GM18870 (cell line): ENCODE data around the gene CIC.

Experiments
- ATAC-seq: cut with Tn5 transposase; IDR thresholded peaks from one replicate; pipeline ENCODE4 v1.9.1; 2021; ENCODE audit warnings: moderate library complexity; ENCODE audit not compliant: unreplicated experiment

CIC gene

DNA sequence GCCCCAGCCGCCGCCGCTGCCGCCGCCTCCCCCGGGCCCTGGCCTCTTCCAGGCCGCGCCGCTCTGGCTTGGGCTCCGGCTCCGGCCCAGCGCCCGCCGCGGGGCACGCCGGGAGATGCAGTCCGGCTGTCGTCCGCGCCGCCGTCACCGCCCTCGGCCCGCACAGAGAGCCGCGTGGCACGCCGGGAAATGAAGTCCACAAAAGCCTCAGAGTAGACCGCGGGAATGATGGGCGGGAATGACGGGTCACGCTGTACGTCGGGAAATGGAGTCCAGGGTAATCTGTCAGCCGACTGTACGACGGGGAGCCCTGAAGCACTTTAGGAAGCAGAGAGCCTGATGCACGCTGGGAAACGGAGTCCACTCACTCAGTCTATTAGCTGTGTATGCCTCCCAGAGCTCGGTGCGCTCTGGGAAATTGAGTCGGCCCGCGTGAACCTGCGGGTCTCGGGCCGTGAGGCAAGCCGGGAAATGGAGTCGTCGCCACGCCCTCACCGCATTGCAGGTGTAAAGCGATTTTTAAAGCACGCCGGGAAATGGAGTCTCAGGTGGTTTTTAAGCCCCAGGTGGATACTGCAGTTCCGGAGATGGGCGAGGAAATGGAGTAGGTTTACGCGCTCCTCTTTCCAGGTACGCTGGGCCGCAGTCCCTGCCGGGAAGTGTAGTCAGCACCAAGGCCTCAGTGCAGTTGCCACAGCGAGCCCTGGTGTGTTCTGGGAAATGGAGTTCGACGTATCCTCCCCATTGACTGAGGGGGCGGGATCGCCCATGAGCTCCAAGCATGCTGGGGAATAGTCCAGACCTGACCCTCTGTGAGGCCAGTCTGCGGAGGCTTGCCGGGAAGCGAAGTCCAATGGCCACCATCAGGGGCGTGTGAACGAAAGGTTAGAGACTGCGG lies 26.3 kb upstream of the CIC start, which contains the start of gene GSK3A:
Gene GSK3A, minus strand, starts transcription at position 91 of the 898 bp plus-strand sequence. CDS start 137 bp downstream, outside the sequence.
- ATAC-seq: peak; percentile 62

- ATAC-seq: no peak
These were observed 24.5 kb upstream of the CIC start for GRCh38 chr19:42244347-42245220.

DNA sequence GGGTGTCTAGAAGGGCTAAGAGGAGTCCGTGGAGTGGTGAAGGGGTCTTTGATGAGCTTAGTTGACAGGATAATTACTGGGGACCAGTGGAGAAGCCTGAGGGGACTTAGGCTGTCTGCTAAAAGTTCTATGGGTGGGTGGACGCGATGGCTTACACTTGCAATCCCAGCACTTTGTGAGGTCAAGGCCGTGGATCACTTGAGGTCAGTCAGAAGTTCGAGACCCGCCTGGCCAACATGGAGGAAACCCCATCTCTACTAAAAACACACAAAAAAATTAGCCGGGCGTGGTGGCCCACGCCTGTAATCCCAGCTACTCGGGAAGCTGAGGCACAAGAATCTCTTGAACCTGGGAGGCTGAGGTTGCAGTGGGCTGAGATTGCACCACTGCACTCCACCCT lies 23.8 kb upstream of the CIC start:
- no peak for ATAC-seq

GRCh38 chr19:42246143-42246921 lies 22.7 kb upstream of the CIC start:
- no peak for ATAC-seq

DNA sequence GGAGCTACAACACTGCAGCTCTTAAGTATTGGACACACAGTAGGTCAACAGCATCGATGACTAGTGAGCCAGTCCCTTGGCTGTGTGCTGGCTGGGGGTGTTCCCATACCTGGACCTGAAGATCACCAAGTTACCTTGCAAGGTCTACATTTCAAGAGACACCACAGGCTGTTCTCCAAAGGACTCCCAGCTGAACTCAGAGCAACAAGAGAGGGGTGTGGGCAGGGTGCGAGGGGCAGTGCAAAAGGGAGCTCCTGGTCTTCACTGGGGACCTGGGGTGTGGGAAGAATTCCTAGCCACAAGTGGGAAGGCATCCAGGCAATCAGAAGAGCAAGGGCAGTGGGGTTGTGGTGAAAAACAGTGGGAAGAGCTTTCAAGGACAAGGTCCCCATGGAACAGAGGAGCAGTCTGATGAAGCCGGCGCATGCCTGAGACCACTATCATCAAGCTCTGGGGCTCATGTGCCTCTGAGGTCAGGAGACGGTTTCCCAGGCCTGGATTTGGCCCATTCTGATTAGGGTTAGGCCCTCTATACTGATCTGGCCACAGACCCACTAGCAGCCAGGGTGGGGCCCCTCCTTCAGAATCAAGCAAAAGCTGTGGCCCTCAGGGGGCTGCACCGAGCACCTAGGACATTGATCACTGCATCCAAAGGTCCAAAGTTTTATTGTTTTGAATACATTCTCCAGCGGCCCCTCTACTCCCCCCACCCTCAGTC lies 22.0 kb upstream of the CIC start:
- no peak for ATAC-seq

- no peak for ATAC-seq
These were observed 21.3 kb upstream of the CIC start for GRCh38 chr19:42247640-42248199.

DNA sequence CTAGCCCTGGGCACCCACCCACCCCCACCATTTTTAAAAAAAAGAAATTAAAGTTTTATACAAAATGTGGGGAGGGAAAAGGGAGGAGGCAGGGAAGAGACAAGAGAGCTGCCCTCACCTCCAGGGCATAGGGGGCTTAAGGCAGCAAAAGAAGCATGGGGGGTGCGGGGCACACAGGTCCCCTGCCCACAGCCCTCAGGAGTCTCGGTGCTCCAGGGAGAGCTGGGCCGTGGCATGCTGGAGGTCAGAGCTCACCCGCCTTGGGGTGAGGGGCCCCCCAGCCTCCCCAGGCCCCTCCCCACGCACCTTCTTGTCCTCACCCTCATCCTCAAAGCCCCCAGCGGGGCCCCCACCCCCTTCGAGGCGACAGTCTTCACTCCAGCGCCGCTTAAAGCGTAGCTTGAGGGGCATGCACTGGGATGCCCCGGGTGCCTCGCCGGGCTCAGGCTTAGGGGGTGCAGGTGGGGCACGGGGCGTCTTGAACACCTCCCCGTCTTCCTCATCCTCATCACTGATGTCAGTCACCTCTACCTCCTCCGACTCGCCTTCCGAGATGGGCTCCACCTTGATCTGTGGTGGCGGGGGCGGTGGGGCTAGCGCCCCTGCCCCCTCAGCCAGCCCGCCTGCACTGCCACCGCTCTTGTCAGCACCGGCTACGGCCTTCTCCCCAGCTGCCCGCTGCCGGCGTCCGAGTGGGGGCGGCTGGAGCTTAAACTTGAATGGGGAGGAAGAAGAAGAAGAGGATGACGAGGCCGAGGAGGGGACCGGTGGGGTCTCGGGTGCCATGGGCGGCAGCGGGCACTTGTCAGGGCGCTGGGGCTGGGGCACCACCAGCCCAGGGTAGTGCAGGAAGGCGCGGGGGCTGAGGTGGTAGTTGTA lies 20.5 kb upstream of the CIC start:
- ATAC-seq: no peak

- ATAC-seq: no peak
These were observed 19.8 kb upstream of the CIC start for GRCh38 chr19:42249149-42249750.

DNA sequence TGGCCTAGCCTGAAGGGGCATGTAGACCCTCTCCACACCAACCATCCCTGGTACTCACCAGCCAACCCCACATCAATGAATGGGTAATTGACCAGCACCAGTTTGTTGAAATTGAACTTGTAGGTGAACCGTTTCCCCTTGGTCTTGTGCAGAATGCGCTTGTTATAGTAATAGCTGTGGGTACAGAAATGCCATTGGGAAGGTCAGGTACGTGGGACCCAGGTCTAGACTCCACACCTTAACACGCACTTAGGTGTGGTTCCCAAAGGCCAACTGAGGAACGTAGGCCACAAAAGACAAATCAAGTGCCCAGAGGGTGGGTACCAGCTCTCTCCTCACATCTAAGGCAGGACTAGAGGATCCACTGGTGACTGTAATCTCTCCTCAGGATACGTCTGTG lies 19.3 kb upstream of the CIC start:
- ATAC-seq: no peak

GRCh38 chr19:42250183-42250665 lies 18.8 kb upstream of the CIC start:
- no peak for ATAC-seq

DNA sequence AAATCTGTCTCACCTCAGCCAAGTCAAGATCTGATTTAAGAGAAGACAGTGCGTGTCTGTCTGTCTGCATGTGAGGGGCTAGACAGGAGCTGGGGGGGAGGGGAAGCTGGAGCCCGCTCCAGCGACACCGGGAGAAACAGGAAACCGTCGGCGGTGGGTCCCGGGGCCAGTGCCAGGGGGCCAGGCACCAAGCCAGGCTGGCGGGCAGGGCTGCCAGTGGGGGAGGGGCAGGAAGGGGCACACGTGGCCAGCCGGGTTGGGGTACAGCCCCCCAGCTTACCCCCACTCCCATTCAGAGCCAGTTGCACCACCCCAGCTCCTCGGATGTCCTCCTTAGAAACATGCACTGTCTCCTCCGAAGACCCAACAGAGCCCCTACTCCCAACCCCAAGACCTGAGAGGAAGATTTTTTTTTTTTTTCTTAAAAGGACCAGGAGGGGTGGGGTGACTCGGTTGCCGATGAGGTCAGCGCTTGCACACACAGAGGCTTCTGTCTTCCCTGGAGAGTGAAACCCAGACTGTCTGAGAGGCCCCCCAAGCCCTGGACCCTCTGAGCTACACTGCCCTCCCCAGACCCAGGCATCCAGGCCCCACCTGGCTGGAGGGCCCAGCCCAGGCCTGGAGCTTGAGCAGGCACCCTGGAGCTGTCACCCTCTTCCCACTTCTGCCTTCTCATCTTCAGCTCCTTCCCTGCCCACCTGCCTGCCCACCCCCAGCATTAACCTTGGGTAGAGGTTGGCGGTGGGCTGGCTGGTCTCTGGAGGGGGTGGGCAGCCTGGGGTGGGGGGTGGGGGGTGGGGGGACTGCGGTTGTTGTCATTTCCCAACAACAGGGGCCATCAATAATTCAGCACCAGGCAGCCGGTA lies 18.2 kb upstream of the CIC start:
- ATAC-seq: no peak

- no peak for ATAC-seq
These were observed 17.3 kb upstream of the CIC start for GRCh38 chr19:42251572-42252358.

DNA sequence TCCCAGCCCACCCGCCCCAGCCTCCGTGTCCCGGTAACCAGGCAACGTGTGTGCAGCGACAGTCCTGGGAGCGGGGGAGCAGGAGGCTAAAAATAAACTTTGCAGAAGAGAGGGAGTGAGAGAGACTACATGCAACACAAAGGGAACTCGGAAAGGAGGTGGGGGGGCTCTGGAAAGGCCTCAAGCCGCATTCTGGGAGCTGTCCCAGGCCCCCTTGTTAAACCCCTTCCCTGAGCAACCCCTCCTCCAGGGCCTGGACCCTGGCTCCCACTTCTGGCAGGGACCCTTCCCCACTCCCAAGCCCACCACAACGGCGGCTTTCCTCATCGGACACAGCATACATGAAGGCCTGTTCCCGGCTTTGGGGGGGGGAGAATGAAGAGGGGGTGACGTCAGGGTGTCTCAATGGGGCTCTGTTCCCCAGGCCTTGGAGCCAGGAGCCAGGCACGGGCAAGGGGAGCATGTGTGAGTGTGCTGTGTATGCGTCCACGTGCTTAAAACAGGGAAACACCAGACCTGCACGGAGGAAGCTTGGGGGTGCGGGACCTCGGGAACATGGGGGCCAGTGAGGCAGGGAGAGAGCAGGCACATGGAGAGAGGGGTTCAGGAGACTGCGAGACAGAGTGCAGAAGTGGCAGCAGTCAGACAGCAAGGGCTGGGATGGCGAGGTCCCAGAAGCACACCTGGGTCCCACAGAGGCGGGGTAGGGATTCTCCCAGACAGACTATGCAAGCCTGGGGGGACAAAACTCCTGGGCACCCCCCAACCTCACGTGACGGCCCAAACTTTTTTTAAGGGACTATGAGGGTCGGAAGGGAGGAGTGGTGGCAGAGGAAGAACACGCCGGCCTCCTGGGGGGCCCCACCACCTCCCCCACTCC lies 16.4 kb upstream of the CIC start:
- no peak for ATAC-seq

GRCh38 chr19:42253245-42254088 lies 15.6 kb upstream of the CIC start:
- no peak for ATAC-seq
